ENCODE measurements around the gene SCYGR6. TPM values are rescaled to one million over a fixed set of nuclear protein-coding genes. Genes with fewer than 3 reads are reported as not detected.

SCYGR6 gene
- total RNA-seq, 2 donors from 2014 or later, result not detected

DNA sequence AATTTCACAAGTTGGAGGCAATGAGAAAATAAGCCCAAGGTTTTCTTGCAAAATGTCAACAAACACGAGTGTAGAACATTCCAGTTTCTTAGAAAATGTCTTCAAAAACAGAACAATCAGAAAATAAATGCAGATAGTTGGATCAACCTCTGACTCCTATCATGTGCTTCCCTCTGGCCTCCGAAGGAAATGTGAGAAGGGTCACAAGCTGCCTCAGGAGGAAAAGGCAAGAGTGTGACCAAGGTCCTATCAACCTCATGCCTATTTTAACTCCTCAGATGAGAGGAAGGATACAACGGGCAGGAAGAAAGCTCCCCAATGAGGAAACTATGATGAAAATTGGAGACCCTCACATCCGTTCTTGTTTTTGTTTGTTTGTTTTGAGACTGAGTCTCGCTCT is 50.1 kb downstream of the SCYGR6 start:
- no peak overlapping the region for H3K27ac ChIP-seq
- no peaks in the 10 kb centered on the region for H3K9me3 ChIP-seq
- no peaks in the 10 kb centered on the region for H3K27me3 ChIP-seq (replicated peaks; ENCODE audit: insufficient read depth)
- DNase-seq (ENCODE audit: low spot score) (no peak), ATAC-seq (ENCODE audit: insufficient number of reproducible peaks, low FRiP score, low read depth) (no peak)
- TF ChIP-seq, protein P1, sequence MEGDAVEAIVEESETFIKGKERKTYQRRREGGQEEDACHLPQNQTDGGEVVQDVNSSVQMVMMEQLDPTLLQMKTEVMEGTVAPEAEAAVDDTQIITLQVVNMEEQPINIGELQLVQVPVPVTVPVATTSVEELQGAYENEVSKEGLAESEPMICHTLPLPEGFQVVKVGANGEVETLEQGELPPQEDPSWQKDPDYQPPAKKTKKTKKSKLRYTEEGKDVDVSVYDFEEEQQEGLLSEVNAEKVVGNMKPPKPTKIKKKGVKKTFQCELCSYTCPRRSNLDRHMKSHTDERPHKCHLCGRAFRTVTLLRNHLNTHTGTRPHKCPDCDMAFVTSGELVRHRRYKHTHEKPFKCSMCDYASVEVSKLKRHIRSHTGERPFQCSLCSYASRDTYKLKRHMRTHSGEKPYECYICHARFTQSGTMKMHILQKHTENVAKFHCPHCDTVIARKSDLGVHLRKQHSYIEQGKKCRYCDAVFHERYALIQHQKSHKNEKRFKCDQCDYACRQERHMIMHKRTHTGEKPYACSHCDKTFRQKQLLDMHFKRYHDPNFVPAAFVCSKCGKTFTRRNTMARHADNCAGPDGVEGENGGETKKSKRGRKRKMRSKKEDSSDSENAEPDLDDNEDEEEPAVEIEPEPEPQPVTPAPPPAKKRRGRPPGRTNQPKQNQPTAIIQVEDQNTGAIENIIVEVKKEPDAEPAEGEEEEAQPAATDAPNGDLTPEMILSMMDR (IDR thresholded peaks at IDR 0.05), result no peak
- H3K36me3 ChIP-seq, result no peaks in the 10 kb centered on the region
- H3K4me3 ChIP-seq, result no peak overlapping the region
- H3K4me1 ChIP-seq (ENCODE audit: control insufficient read depth in 1 of 2, low read depth in 2 of 2), result no peaks in the 10 kb centered on the region

Other genes with a start within 250 kb of the SCYGR6 start
- not detected for gene SCYGR2, start 125.9 kb downstream of the SCYGR6 start, total RNA-seq
- not detected for gene SCYGR3, start 109.9 kb downstream of the SCYGR6 start, total RNA-seq
- not detected for gene SCYGR4, start 107.3 kb downstream of the SCYGR6 start, total RNA-seq
- gene SCYGR5, start 58.0 kb downstream of the SCYGR6 start, total RNA-seq, result not detected
- 1 to 10 TPM; 3.7 to 4.9 TPM for gene SLC19A3, start 6.7 kb downstream of the SCYGR6 start, total RNA-seq
- not detected for gene SCYGR7, start 3.6 kb upstream of the SCYGR6 start, total RNA-seq
- not detected for gene SCYGR8, start 21.1 kb upstream of the SCYGR6 start, total RNA-seq
- 10 to 100 TPM in 1 of 2 donors, not detected in 1; 12.1 TPM for gene CCL20, start 89.1 kb upstream of the SCYGR6 start, total RNA-seq
- 1 to 10 TPM; 1.1 to 1.2 TPM for gene DAW1, start 146.9 kb upstream of the SCYGR6 start, total RNA-seq